Suprapubic skin (tissue), 4 donors: ENCODE data around the gene SMG9. TPM values are rescaled to one million over a fixed set of nuclear protein-coding genes. Genes with fewer than 3 reads are reported as not detected.

Source experiments
- DNase-seq, 2 donors: peaks; one replicate each; pipeline ENCODE4 v3.0.0-alpha.2; 2019; ENCODE audit warnings: low spot score in 2 of 2
- H3K27ac ChIP-seq: fragments of 200-600 bp; sonication (generic); one replicate; pipeline ENCODE4 v1.5.1; 2019
- H3K27me3 ChIP-seq: fragments of 200-600 bp; sonication (generic); one replicate; pipeline ENCODE4 v1.5.1; 2019
- H3K36me3 ChIP-seq: fragments of 200-600 bp; sonication (generic); one replicate; pipeline ENCODE4 v1.5.1; 2019
- H3K4me1 ChIP-seq: fragments of 200-600 bp; sonication (generic); one replicate; pipeline ENCODE4 v1.5.1; 2019
- H3K4me3 ChIP-seq: fragments of 200-600 bp; sonication (generic); one replicate; pipeline ENCODE4 v1.5.1; 2019; ENCODE audit warnings: mild to moderate bottlenecking
- H3K9me3 ChIP-seq: fragments of 200-600 bp; sonication (generic); one replicate; pipeline ENCODE4 v1.5.1; 2019
- CTCF ChIP-seq, 2 donors: fragments of 200-600 bp in 1 of 2; fragments of 450-650 bp in 1 of 2; sonication (generic) in 1 of 2; IDR thresholded peaks; one replicate each; pipeline ENCODE4 v1.5.1; 2016 to 2019; ENCODE audit warnings: antibody characterized with exemption in 2 of 2, mild to moderate bottlenecking in 1 of 2, moderate library complexity in 1 of 2
- EP300 ChIP-seq: sonication (generic); formaldehyde crosslinking; IDR thresholded peaks from one replicate; pipeline ENCODE4 v1.6.1; 2017; ENCODE audit warnings: antibody characterized with exemption
- POLR2A ChIP-seq, 2 donors: fragments of 450-650 bp; IDR thresholded peaks; one replicate each; pipeline ENCODE4 v1.6.1; 2017; ENCODE audit warnings: antibody characterized with exemption in 2 of 2, mild to moderate bottlenecking in 2 of 2, moderate library complexity in 2 of 2
- POLR2AphosphoS5 ChIP-seq, 3 donors: sonication (generic); formaldehyde crosslinking; IDR thresholded peaks; one replicate each; pipeline ENCODE4 v1.6.1; 2017; ENCODE audit warnings: antibody characterized with exemption in 3 of 3
- WGBS: methylation state at CpG from one replicate; pipeline ENCODE4 v1.1.5; 2018; 5-methylcytosine and 5-hydroxymethylcytosine counted together
- total RNA-seq, 4 donors: library from RNA; depleted of rRNA; stranded (reverse); fragments of >200 nt; gene quantifications; one replicate each; pipeline ENCODE4 v1.1.0, GENCODE V29; 2016

Gene SMG9
- total RNA-seq, 4 donors from 2014 or later, result 21.5 to 44.4 (median 30.1) TPM

- 43% methylated on average over 5 of the region's 5 CpGs for WGBS
- Histone ChIP-seq H3K36me3 (no peaks in the 10 kb centered on the region), H3K27me3 (no peaks in the 10 kb centered on the region), H3K9me3 (no peaks in the 10 kb centered on the region), H3K4me1 (peaks cover 21% of the 10 kb centered on the region), H3K4me3 (peak overlapping the region; percentile 60), H3K27ac (no peak overlapping the region)
- DNase-seq, result no peak
- no peak for TF ChIP-seq POLR2A (IDR thresholded peaks at IDR 0.05)
- TF ChIP-seq EP300, result no peak
- no peak for TF ChIP-seq CTCF (IDR thresholded peaks at IDR 0.05)
- TF ChIP-seq POLR2AphosphoS5 (IDR thresholded peaks at IDR 0.05), result no peak
Observed at GRCh38 chr19:43798026-43798545, 43.3 kb upstream of the SMG9 start.

- Histone ChIP-seq H3K4me3 (no peak overlapping the region), H3K36me3 (no peaks in the 10 kb centered on the region), H3K27ac (no peak overlapping the region), H3K27me3 (no peaks in the 10 kb centered on the region), H3K9me3 (no peaks in the 10 kb centered on the region), H3K4me1 (peaks cover 21% of the 10 kb centered on the region)
- 88% methylated on average over 7 of the region's 7 CpGs for WGBS
- no peak for TF ChIP-seq EP300
- no peak for TF ChIP-seq POLR2AphosphoS5 (IDR thresholded peaks at IDR 0.05)
- no peak for TF ChIP-seq POLR2A (IDR thresholded peaks at IDR 0.05)
- TF ChIP-seq CTCF (IDR thresholded peaks at IDR 0.05), result no peak
- no peak for DNase-seq
Observed at GRCh38 chr19:43797556-43797955, 42.8 kb upstream of the SMG9 start.

GRCh38 chr19:43797118-43797517 is 42.4 kb upstream of the SMG9 start:
- DNase-seq, result no peak
- TF ChIP-seq EP300, result no peak
- no peak for TF ChIP-seq POLR2A (IDR thresholded peaks at IDR 0.05)
- TF ChIP-seq CTCF (IDR thresholded peaks at IDR 0.05), result no peak
- no peak for TF ChIP-seq POLR2AphosphoS5 (IDR thresholded peaks at IDR 0.05)
- Histone ChIP-seq H3K27me3 (no peaks in the 10 kb centered on the region), H3K4me1 (peaks cover 21% of the 10 kb centered on the region), H3K9me3 (no peaks in the 10 kb centered on the region), H3K4me3 (no peak overlapping the region), H3K36me3 (no peaks in the 10 kb centered on the region), H3K27ac (no peak overlapping the region)
- 60% methylated on average over 6 of the region's 6 CpGs for WGBS

- WGBS, result 34% methylated on average over 3 of the region's 3 CpGs
- no peaks in the 10 kb centered on the region for H3K36me3 ChIP-seq
- no peak for TF ChIP-seq POLR2AphosphoS5 (IDR thresholded peaks at IDR 0.05)
- no peak for TF ChIP-seq POLR2A (IDR thresholded peaks at IDR 0.05)
- no peak for TF ChIP-seq CTCF (IDR thresholded peaks at IDR 0.05)
- no peak for TF ChIP-seq EP300
- peaks cover 10% of the 10 kb centered on the region for H3K4me1 ChIP-seq
- no peak overlapping the region for H3K27ac ChIP-seq
- no peak for DNase-seq
- no peaks in the 10 kb centered on the region for H3K9me3 ChIP-seq
- H3K27me3 ChIP-seq, result no peaks in the 10 kb centered on the region
- H3K4me3 ChIP-seq, result no peak overlapping the region
Observed at GRCh38 chr19:43790587-43790986, 35.8 kb upstream of the SMG9 start.

DNA sequence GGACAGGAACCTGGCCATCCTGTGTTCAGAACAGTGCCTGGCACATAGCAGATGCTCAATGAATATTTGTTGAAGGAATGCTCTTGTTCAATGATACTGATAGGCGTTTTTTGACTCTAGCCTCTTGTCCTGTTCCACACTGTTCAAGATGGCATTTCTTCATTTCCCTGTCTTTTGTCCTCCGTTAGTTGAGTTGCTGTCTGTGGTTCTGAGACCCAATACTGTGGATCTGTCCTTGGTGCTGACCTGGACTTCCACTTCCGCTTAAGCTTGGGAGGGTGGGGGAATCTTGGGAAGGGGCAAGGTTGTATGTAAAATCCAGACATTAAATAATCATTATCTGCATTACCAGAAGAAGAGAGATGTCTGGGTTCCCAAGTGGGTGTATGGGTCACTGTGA is 34.3 kb upstream of the SMG9 start:
- no peak overlapping the region for H3K4me3 ChIP-seq
- WGBS, result 8% methylated on average over 3 of the region's 3 CpGs
- no peak for TF ChIP-seq EP300
- no peak for TF ChIP-seq POLR2AphosphoS5 (IDR thresholded peaks at IDR 0.05)
- no peak for TF ChIP-seq CTCF (IDR thresholded peaks at IDR 0.05)
- no peak for TF ChIP-seq POLR2A (IDR thresholded peaks at IDR 0.05)

More for the DNA sequence above, 34.3 kb upstream of the SMG9 start:
- Histone ChIP-seq H3K4me1 (peaks cover 26% of the 10 kb centered on the region), H3K36me3 (no peaks in the 10 kb centered on the region), H3K27me3 (no peaks in the 10 kb centered on the region), H3K27ac (no peak overlapping the region), H3K9me3 (no peaks in the 10 kb centered on the region)
- DNase-seq, result no peak
